ENCODE results near the gene UNC119B.

Gene UNC119B

DNA sequence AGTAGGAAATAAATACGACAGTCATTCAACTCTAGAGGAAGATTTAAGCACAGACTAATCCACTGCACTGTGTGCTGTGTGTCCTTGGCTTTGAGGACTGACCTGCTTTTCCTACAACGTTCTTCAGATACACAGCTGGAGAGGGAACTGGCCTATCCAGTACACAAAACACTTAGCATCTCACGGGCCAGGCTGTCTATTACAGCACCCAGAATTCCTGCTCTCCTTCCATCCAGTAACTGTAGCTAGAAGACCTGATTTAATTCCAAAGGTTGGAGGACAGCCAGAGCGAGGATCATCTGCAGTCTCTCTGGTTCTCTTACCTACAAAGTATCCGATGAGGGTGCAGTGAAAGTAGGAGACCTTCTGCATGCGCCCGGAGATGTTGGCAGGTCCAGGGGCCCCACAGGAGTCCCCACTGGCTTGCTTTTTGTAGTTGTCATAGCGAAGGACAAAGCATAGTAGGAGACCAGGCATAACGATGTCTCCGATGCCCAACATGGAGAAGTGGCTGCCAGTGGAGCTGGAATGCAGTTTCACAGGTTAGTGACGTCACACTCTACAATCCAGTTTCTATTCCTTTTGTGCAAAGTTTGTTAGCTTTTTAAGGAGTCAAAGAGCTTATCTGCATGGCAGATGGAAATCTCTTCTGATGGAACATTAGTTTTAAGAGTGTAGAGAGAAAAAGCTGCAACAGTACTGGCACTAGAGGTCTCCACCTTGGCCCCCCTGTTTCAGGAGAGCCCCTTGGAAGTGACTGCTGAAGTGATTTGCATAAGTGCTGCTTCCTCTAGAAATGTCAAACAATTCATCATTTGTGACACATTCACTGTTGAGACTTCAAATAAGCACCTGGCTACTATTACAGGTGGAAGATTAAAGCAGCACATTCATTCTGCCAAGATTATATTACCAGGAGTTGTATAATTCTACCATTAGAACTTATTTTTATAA lies 57.1 kb downstream of the UNC119B start:
- TF ChIP-seq, protein P1, sequence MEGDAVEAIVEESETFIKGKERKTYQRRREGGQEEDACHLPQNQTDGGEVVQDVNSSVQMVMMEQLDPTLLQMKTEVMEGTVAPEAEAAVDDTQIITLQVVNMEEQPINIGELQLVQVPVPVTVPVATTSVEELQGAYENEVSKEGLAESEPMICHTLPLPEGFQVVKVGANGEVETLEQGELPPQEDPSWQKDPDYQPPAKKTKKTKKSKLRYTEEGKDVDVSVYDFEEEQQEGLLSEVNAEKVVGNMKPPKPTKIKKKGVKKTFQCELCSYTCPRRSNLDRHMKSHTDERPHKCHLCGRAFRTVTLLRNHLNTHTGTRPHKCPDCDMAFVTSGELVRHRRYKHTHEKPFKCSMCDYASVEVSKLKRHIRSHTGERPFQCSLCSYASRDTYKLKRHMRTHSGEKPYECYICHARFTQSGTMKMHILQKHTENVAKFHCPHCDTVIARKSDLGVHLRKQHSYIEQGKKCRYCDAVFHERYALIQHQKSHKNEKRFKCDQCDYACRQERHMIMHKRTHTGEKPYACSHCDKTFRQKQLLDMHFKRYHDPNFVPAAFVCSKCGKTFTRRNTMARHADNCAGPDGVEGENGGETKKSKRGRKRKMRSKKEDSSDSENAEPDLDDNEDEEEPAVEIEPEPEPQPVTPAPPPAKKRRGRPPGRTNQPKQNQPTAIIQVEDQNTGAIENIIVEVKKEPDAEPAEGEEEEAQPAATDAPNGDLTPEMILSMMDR (IDR thresholded peaks at IDR 0.05; ENCODE audit: low read depth, low read length, missing control alignments): no peak
- in situ Hi-C loops (cut with HindIII; ENCODE audit: low sequenced_read_pairs): no loop called here
- no peak for DNase-seq (ENCODE audit: low read depth)
- H3K4me3 ChIP-seq (ENCODE audit: low read depth, low read length): no peak overlapping the region

DNA sequence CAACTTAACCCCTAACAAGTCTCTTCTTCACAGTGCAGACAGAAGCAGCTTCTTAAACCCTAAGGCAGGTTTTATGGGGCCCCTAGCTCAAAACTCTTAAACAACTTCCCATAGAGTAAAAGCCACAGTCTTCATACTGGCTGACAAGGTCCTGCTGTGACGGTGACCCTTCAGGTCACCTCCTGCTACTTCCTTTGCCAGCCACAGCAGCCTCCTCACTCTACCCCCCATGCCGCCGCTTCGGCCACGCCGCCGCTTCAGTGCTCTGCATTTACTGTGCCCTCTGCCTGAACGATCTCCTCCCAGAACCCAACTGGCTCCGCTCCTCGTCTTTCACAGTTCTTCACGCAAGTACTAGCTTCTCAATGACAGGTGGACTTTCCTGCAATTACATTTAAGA lies 60.8 kb downstream of the UNC119B start:
- TF ChIP-seq, protein P1 (IDR thresholded peaks at IDR 0.05; ENCODE audit: low read depth, low read length, missing control alignments): no peak
- in situ Hi-C loops (cut with HindIII; ENCODE audit: low sequenced_read_pairs): no loop called here

More for the DNA sequence above, 60.8 kb downstream of the UNC119B start:
- no peak for DNase-seq (ENCODE audit: low read depth)
- no peak overlapping the region for H3K4me3 ChIP-seq (ENCODE audit: low read depth, low read length)
